ENCODE results near the gene PPP1R12B.
"Not testable (repeated sequence)": the region's sequence is repeated elsewhere in the genome, so short reads cannot be mapped to it uniquely, and the experiment has no call there.

The PPP1R12B gene

GRCh38 chr1:202513875-202514274, 165.4 kb downstream of the PPP1R12B start:
- not testable (repeated sequence) for H2AFZ ChIP-seq (ENCODE audit: low read depth, low read length); H4K20me1 ChIP-seq (ENCODE audit: insufficient read depth, low read length); H3K9ac ChIP-seq (ENCODE audit: low read depth, low read length); H3K27me3 ChIP-seq (ENCODE audit: insufficient read depth, low read length, poor library complexity); ATAC-seq (ENCODE audit: insufficient read depth, low read depth); H3K79me2 ChIP-seq (ENCODE audit: insufficient read depth, low read length); H3K4me3 ChIP-seq (ENCODE audit: low read depth in 1 of 2, low read length in 2 of 2); DNase-seq; H3K9me3 ChIP-seq (ENCODE audit: insufficient read depth, low read length, severe bottlenecking); H3K27ac ChIP-seq (ENCODE audit: low read length); H3K36me3 ChIP-seq (ENCODE audit: insufficient read depth, low read length); H3K4me2 ChIP-seq (ENCODE audit: insufficient read depth, low read length); H3K4me1 ChIP-seq (ENCODE audit: insufficient read depth, low read length)

GRCh38 chr1:202516434-202516877, 168.0 kb downstream of the PPP1R12B start:
- no peak overlapping the region for H3K27ac ChIP-seq (ENCODE audit: low read length)
- H3K4me3 ChIP-seq (ENCODE audit: low read depth in 1 of 2, low read length in 2 of 2): no peak overlapping the region
- no peak for TF ChIP-seq EZH2 (IDR thresholded peaks at IDR 0.05; ENCODE audit: borderline replicate concordance, low read depth, low read length, severe bottlenecking)
- no peak for TF ChIP-seq CTCF (IDR thresholded peaks at IDR 0.05; ENCODE audit: borderline replicate concordance, extremely low read depth, low read length, poor library complexity, severe bottlenecking)
- no peaks in the 10 kb centered on the region for H4K20me1 ChIP-seq (ENCODE audit: insufficient read depth, low read length)
- no peaks in the 10 kb centered on the region for H3K79me2 ChIP-seq (ENCODE audit: insufficient read depth, low read length)
- H3K9me3 ChIP-seq (ENCODE audit: insufficient read depth, low read length, severe bottlenecking): no peaks in the 10 kb centered on the region
- H3K27me3 ChIP-seq (ENCODE audit: insufficient read depth, low read length, poor library complexity): no peaks in the 10 kb centered on the region
- no peaks in the 10 kb centered on the region for H3K4me1 ChIP-seq (ENCODE audit: insufficient read depth, low read length)
- no peak overlapping the region for H3K4me2 ChIP-seq (ENCODE audit: insufficient read depth, low read length)
- no peak for DNase-seq
- H2AFZ ChIP-seq (ENCODE audit: low read depth, low read length): no peak overlapping the region
- no peak overlapping the region for H3K9ac ChIP-seq (ENCODE audit: low read depth, low read length)
- no peaks in the 10 kb centered on the region for H3K36me3 ChIP-seq (ENCODE audit: insufficient read depth, low read length)
- no peak for ATAC-seq (ENCODE audit: insufficient read depth, low read depth)

- H3K4me3 ChIP-seq (ENCODE audit: low read depth in 1 of 2, low read length in 2 of 2); DNase-seq; H2AFZ ChIP-seq (ENCODE audit: low read depth, low read length); H3K27ac ChIP-seq (ENCODE audit: low read length); H3K36me3 ChIP-seq (ENCODE audit: insufficient read depth, low read length); H4K20me1 ChIP-seq (ENCODE audit: insufficient read depth, low read length); H3K27me3 ChIP-seq (ENCODE audit: insufficient read depth, low read length, poor library complexity); H3K9me3 ChIP-seq (ENCODE audit: insufficient read depth, low read length, severe bottlenecking); H3K79me2 ChIP-seq (ENCODE audit: insufficient read depth, low read length); H3K4me2 ChIP-seq (ENCODE audit: insufficient read depth, low read length); H3K4me1 ChIP-seq (ENCODE audit: insufficient read depth, low read length); H3K9ac ChIP-seq (ENCODE audit: low read depth, low read length); ATAC-seq (ENCODE audit: insufficient read depth, low read depth): not testable (repeated sequence)
These were observed 168.6 kb downstream of the PPP1R12B start for GRCh38 chr1:202517146-202517545.

- DNase-seq; H3K36me3 ChIP-seq (ENCODE audit: insufficient read depth, low read length); H3K9ac ChIP-seq (ENCODE audit: low read depth, low read length); H3K9me3 ChIP-seq (ENCODE audit: insufficient read depth, low read length, severe bottlenecking); ATAC-seq (ENCODE audit: insufficient read depth, low read depth); H4K20me1 ChIP-seq (ENCODE audit: insufficient read depth, low read length); H3K4me2 ChIP-seq (ENCODE audit: insufficient read depth, low read length); H3K79me2 ChIP-seq (ENCODE audit: insufficient read depth, low read length); H2AFZ ChIP-seq (ENCODE audit: low read depth, low read length); H3K4me1 ChIP-seq (ENCODE audit: insufficient read depth, low read length); H3K27me3 ChIP-seq (ENCODE audit: insufficient read depth, low read length, poor library complexity); H3K4me3 ChIP-seq (ENCODE audit: low read depth in 1 of 2, low read length in 2 of 2); H3K27ac ChIP-seq (ENCODE audit: low read length): not testable (repeated sequence)
These were observed 169.7 kb downstream of the PPP1R12B start for GRCh38 chr1:202518180-202518579.

- H3K9ac ChIP-seq (ENCODE audit: low read depth, low read length); ATAC-seq (ENCODE audit: insufficient read depth, low read depth); H3K4me2 ChIP-seq (ENCODE audit: insufficient read depth, low read length); H2AFZ ChIP-seq (ENCODE audit: low read depth, low read length); DNase-seq; H3K4me3 ChIP-seq (ENCODE audit: low read depth in 1 of 2, low read length in 2 of 2); H3K27ac ChIP-seq (ENCODE audit: low read length); H3K27me3 ChIP-seq (ENCODE audit: insufficient read depth, low read length, poor library complexity); H3K4me1 ChIP-seq (ENCODE audit: insufficient read depth, low read length); H4K20me1 ChIP-seq (ENCODE audit: insufficient read depth, low read length); H3K79me2 ChIP-seq (ENCODE audit: insufficient read depth, low read length); H3K36me3 ChIP-seq (ENCODE audit: insufficient read depth, low read length); H3K9me3 ChIP-seq (ENCODE audit: insufficient read depth, low read length, severe bottlenecking): not testable (repeated sequence)
These were observed 170.4 kb downstream of the PPP1R12B start for GRCh38 chr1:202518905-202519304.

GRCh38 chr1:202520129-202520856, 171.8 kb downstream of the PPP1R12B start:
- not testable (repeated sequence) for H3K4me1 ChIP-seq (ENCODE audit: insufficient read depth, low read length); H3K4me3 ChIP-seq (ENCODE audit: low read depth in 1 of 2, low read length in 2 of 2); H3K4me2 ChIP-seq (ENCODE audit: insufficient read depth, low read length); H3K79me2 ChIP-seq (ENCODE audit: insufficient read depth, low read length); H4K20me1 ChIP-seq (ENCODE audit: insufficient read depth, low read length); H3K27ac ChIP-seq (ENCODE audit: low read length); H2AFZ ChIP-seq (ENCODE audit: low read depth, low read length); H3K27me3 ChIP-seq (ENCODE audit: insufficient read depth, low read length, poor library complexity); H3K36me3 ChIP-seq (ENCODE audit: insufficient read depth, low read length); H3K9ac ChIP-seq (ENCODE audit: low read depth, low read length); ATAC-seq (ENCODE audit: insufficient read depth, low read depth); H3K9me3 ChIP-seq (ENCODE audit: insufficient read depth, low read length, severe bottlenecking); DNase-seq

GRCh38 chr1:202520857-202521216, 172.3 kb downstream of the PPP1R12B start:
- H3K27me3 ChIP-seq (ENCODE audit: insufficient read depth, low read length, poor library complexity); ATAC-seq (ENCODE audit: insufficient read depth, low read depth); DNase-seq: not testable (repeated sequence)

More at GRCh38 chr1:202520857-202521216, 172.3 kb downstream of the PPP1R12B start:
- not testable (repeated sequence) for H3K9me3 ChIP-seq (ENCODE audit: insufficient read depth, low read length, severe bottlenecking); H3K27ac ChIP-seq (ENCODE audit: low read length); H3K79me2 ChIP-seq (ENCODE audit: insufficient read depth, low read length); H3K36me3 ChIP-seq (ENCODE audit: insufficient read depth, low read length); H3K4me2 ChIP-seq (ENCODE audit: insufficient read depth, low read length); H3K4me1 ChIP-seq (ENCODE audit: insufficient read depth, low read length); H3K9ac ChIP-seq (ENCODE audit: low read depth, low read length); H4K20me1 ChIP-seq (ENCODE audit: insufficient read depth, low read length); H2AFZ ChIP-seq (ENCODE audit: low read depth, low read length); H3K4me3 ChIP-seq (ENCODE audit: low read depth in 1 of 2, low read length in 2 of 2)
